Heart left ventricle (tissue), 16 donors: ENCODE data around the gene DOCK1. TPM values are rescaled to one million over a fixed set of nuclear protein-coding genes. Genes with fewer than 3 reads are reported as not detected.

Source experiments
- ATAC-seq, 4 donors: fragments of 200-7000 bp; cut with Tn5 transposase; one replicate each; pipeline ENCODE4 v1.9.1; 2020 to 2022; ENCODE audit warnings: moderate library complexity in 4 of 4, mild to moderate bottlenecking in 3 of 4, moderate number of reproducible peaks in 1 of 4
- DNase-seq, 5 donors: peaks; one replicate each; pipeline ENCODE4 v3.0.0-alpha.2; 2020
- H3K27ac ChIP-seq, 12 donors: fragments of 200-600 bp; sonication (generic) in 4 of 12; one replicate each; pipeline versions ENCODE4 v1.5.0 to v1.8.0; 2016 to 2022; ENCODE audit warnings: mild to moderate bottlenecking in 2 of 12
- H3K27me3 ChIP-seq, 9 donors: fragments of 200-600 bp; sonication (generic) in 2 of 9; one replicate each; pipeline versions ENCODE4 v1.5.1 to v1.8.0; 2016 to 2022; ENCODE audit warnings: mild to moderate bottlenecking in 3 of 9
- H3K36me3 ChIP-seq, 9 donors: fragments of 200-600 bp; sonication (generic) in 2 of 9; one replicate each; pipeline versions ENCODE4 v1.5.0 to v1.8.0; 2018 to 2022; ENCODE audit warnings: mild to moderate bottlenecking in 2 of 9
- H3K4me1 ChIP-seq, 12 donors: fragments of 200-600 bp; sonication (generic) in 4 of 12; one replicate each; pipeline versions ENCODE4 v1.5.0 to v1.8.0; 2016 to 2022; ENCODE audit warnings: mild to moderate bottlenecking in 3 of 12
- H3K4me3 ChIP-seq, 12 donors: fragments of 200-600 bp; sonication (generic) in 4 of 12; one replicate each; pipeline versions ENCODE4 v1.5.0 to v1.8.0; 2017 to 2022; ENCODE audit warnings: mild to moderate bottlenecking in 9 of 12, moderate library complexity in 4 of 12
- H3K9me3 ChIP-seq, 12 donors: fragments of 200-600 bp; sonication (generic) in 4 of 12; one replicate each; pipeline versions ENCODE4 v1.5.0 to v1.8.0; 2016 to 2022; ENCODE audit warnings: mild to moderate bottlenecking in 1 of 12
- POLR2A ChIP-seq, 2 donors: fragments of 450-650 bp; IDR thresholded peaks; one replicate each; pipeline ENCODE4 v1.6.1; 2017; ENCODE audit warnings: antibody characterized with exemption in 2 of 2, mild to moderate bottlenecking in 2 of 2, moderate library complexity in 2 of 2
- WGBS, 4 donors: extraction: QIAGEN DNeasy Blood & Tissue Kit in 2 of 4; methylation state at CpG; one replicate each; pipeline versions ENCODE4 v1.1.5 to v1.1.7; 2013 to 2018; 5-methylcytosine and 5-hydroxymethylcytosine counted together
- intact Hi-C, 10 donors: fragments of 100-400 bp; cut with DNase I; formaldehyde crosslinking; loops; one replicate each; pipeline versions ENCODE4 v1.11.1 to v1.14.2; 2022
- polyA plus RNA-seq, 2 donors: library from polyadenylated mRNA; stranded (reverse); fragments of 200-250 nt; gene quantifications; one replicate each; pipeline ENCODE4 v1.2.3, GENCODE V29; 2013
- total RNA-seq, 9 donors: library from RNA; depleted of rRNA in 2 of 9; stranded (reverse); fragments of >200 nt in 2 of 9; fragmentation: NEBNext Ultra II Directional in 3 of 9; extraction: Animal tissue kit (Norgen Biotek cat#: 25700) in 3 of 9; gene quantifications; one replicate each; pipeline versions ENCODE4 v1.1.0 to v1.2.4, GENCODE V29; 2016 to 2023
- TF ChIP-seq, protein P1 (sequence below), 12 donors: fragments of 200-600 bp; sonication (generic) in 4 of 12; IDR thresholded peaks; one replicate each; pipeline versions ENCODE4 v1.5.0 to v1.8.0; 2018 to 2022; ENCODE audit warnings: antibody characterized with exemption in 12 of 12, mild to moderate bottlenecking in 5 of 12
- donor health status: ischemic (EF 13 %, LVEDD 7.1; RV severe dilation, severe dysfunction).
- donor health status: healthy with polysubstance abuse.
- donor health status: DM: no; HTN: yes; CAD: no.
- donor health status: DM: no; HTN: no; CAD: no.
- donor health status: ischemic (EF 25% LVEDD 6.9; RV normal size, moderate dysfunction).
- donor health status: ischemic (EF 25% LVEDD 5.7; RV mildly dilated, moderate dysfunction).
- donor health status: healthy.
- donor health status: DM: yes; HTN: yes; CAD: no.
- donor health status: ischemic (EF 35%, LVEDD 5.7; RV mildly dilated, moderate dysfunction).
- donor health status: nonischemic (EF 11% LVEDD 7.7; RV severe dilation, severe dysfunction).
- donor health status: DM: yes; HTN: yes; CAD: no.
- donor health status: PGD.
- donor health status: ischemic (EF 29% LVEDD 5.4; RV normal size, mild dysfunction).
- donor health status: nonischemic (EF 23%, LVEDD 6.1; RV moderate dilation, normal function).

Gene DOCK1
- total and polyA plus RNA-seq, 11 donors: 5.0 to 31.6 (median 18.6) TPM

GRCh38 chr10:127275793-127276450 is 370.7 kb downstream of the DOCK1 start:
- intact Hi-C loops: no loop called here
- H3K9me3 ChIP-seq: no peaks in the 10 kb centered on the region
- H3K4me3 ChIP-seq: no peak overlapping the region
- WGBS, 4 donors: 92 to 94% (median 93%) methylated on average over 10 of the region's 10 CpGs
- DNase-seq (no peak), ATAC-seq (no peak)
- no peak for TF ChIP-seq POLR2A (IDR thresholded peaks at IDR 0.05)
- TF ChIP-seq, protein P1, sequence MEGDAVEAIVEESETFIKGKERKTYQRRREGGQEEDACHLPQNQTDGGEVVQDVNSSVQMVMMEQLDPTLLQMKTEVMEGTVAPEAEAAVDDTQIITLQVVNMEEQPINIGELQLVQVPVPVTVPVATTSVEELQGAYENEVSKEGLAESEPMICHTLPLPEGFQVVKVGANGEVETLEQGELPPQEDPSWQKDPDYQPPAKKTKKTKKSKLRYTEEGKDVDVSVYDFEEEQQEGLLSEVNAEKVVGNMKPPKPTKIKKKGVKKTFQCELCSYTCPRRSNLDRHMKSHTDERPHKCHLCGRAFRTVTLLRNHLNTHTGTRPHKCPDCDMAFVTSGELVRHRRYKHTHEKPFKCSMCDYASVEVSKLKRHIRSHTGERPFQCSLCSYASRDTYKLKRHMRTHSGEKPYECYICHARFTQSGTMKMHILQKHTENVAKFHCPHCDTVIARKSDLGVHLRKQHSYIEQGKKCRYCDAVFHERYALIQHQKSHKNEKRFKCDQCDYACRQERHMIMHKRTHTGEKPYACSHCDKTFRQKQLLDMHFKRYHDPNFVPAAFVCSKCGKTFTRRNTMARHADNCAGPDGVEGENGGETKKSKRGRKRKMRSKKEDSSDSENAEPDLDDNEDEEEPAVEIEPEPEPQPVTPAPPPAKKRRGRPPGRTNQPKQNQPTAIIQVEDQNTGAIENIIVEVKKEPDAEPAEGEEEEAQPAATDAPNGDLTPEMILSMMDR (IDR thresholded peaks at IDR 0.05): no peak
- peaks cover 0 to 23% (median 0%) of the 10 kb centered on the region in 9 donors for H3K36me3 ChIP-seq
- H3K4me1 ChIP-seq: no peaks in the 10 kb centered on the region
- H3K27me3 ChIP-seq: no peaks in the 10 kb centered on the region
- no peak overlapping the region for H3K27ac ChIP-seq

DNA sequence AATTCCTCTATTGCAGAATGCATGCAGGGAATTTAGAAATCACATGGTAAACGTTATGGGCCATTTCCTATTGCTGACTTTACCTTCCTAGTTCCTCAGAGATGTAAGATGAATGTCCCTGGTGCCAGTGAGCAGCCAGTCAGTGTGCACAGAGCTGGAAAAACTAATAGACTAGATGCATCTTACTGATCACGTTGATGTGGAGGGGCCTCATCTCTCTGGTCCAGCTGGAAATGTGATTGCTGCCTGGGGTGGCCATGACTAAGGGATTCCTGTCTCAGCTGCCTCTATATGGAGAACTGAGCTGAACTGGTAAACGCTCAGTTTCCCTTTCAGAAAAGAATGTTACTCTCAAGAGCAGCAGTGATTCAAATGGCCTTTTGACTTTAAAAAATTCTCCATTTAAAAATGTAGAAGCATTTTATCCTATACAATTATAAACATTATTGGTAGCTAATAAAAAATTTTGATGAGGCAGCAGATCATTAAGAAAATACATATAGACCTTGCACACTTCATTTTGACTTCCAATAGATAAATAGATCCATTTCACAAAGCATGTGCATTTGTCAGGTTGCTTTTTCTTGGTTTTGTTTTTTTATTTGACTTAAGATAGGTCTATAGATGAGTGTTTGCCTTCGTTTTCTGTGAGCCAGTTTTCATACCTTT is 371.7 kb downstream of the DOCK1 start:
- H3K9me3 ChIP-seq: peaks cover 0 to under 1% (median 0%) of the 10 kb centered on the region in 12 donors
- H3K4me1 ChIP-seq: no peaks in the 10 kb centered on the region
- intact Hi-C loops: no loop called here
- 63 to 73% (median 71%) methylated on average over 4 of the region's 4 CpGs for WGBS, 4 donors
- H3K27me3 ChIP-seq: no peaks in the 10 kb centered on the region
- ATAC-seq (no peak), DNase-seq (no peak)
- TF ChIP-seq, protein P1 (IDR thresholded peaks at IDR 0.05): no peak
- no peak for TF ChIP-seq POLR2A (IDR thresholded peaks at IDR 0.05)
- H3K27ac ChIP-seq: no peak overlapping the region
- no peak overlapping the region for H3K4me3 ChIP-seq
- peaks cover 0 to 30% (median 3%) of the 10 kb centered on the region in 9 donors for H3K36me3 ChIP-seq

DNA sequence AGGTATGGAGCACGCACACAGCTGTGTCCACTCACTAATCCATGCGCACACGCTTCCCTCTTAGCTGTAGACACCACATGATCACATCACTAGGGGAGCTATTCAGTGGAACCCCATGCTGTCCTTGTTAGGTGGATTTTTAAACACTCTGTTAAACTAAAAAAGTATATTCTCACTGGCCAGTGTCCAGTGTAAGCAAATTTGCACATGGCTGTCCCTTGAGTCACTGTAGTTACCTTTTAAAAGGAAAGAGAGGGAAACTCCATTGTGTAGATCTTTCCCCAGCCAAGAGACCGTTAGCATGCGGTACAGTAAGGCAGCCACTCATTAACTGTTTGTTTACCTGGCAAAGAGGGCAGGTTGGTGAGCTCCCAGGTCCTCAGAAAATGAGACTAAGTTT is 372.8 kb downstream of the DOCK1 start:
- H3K4me1 ChIP-seq: no peaks in the 10 kb centered on the region
- ATAC-seq: no peak
- peaks cover 0 to 11% (median 2%) of the 10 kb centered on the region in 12 donors for H3K9me3 ChIP-seq
- DNase-seq: no peak
- intact Hi-C loops: no loop called here
- H3K36me3 ChIP-seq: peaks cover 0 to 24% (median 0%) of the 10 kb centered on the region in 9 donors
- H3K4me3 ChIP-seq: no peak overlapping the region
- no peak overlapping the region for H3K27ac ChIP-seq
- TF ChIP-seq POLR2A (IDR thresholded peaks at IDR 0.05): no peak
- TF ChIP-seq, protein P1 (IDR thresholded peaks at IDR 0.05): no peak
- H3K27me3 ChIP-seq: no peaks in the 10 kb centered on the region
- 73 to 80% (median 76%) methylated on average over 5 of the region's 5 CpGs for WGBS, 4 donors

GRCh38 chr10:127279334-127279774 is 374.1 kb downstream of the DOCK1 start:
- 95 to 98% (median 97%) methylated on average over 5 of the region's 5 CpGs for WGBS, 4 donors
- DNase-seq (no peak), ATAC-seq (no peak)
- intact Hi-C loops: no loop called here
- Histone ChIP-seq H3K27ac (no peak overlapping the region), H3K4me1 (no peaks in the 10 kb centered on the region), H3K9me3 (peaks cover 0 to 18% (median 2%) of the 10 kb centered on the region in 12 donors), H3K27me3 (no peaks in the 10 kb centered on the region), H3K36me3 (peaks cover 0 to 24% (median 0%) of the 10 kb centered on the region in 9 donors), H3K4me3 (no peak overlapping the region)
- TF ChIP-seq, protein P1 (IDR thresholded peaks at IDR 0.05): no peak
- no peak for TF ChIP-seq POLR2A (IDR thresholded peaks at IDR 0.05)
